ENCODE results near the gene SLC35D2. TPM values are rescaled to one million over a fixed set of nuclear protein-coding genes. Genes with fewer than 3 reads are reported as not detected.

Gene SLC35D2
- 30.3 TPM for total RNA-seq
- long read RNA-seq, transcript SLC35D2-201 (12 exons, 1,626 nt) = major isoform, 25 of 43 reads
- long read RNA-seq, partial matches to known transcripts = 2 of 43 reads
- long read RNA-seq, other reads (novel, unspliced or antisense) = 14 of 43 reads

GRCh38 chr9:96383165-96383942, at the start of gene SLC35D2:
Gene SLC35D2, minus strand, starts transcription at chr9:96383711. Its CDS starts 77 bp downstream, at chr9:96383634.
- no peaks in the 10 kb centered on the region for H3K36me3 ChIP-seq
- no peaks in the 10 kb centered on the region for H3K27me3 ChIP-seq
- H3K27ac ChIP-seq = peak within 1 kb of the TSS; percentile 76
- TF ChIP-seq CTCF (IDR thresholded peaks at IDR 0.05) = no peak
- peaks cover 10% of the 10 kb centered on the region for H3K4me1 ChIP-seq
- DNase-seq = peak; percentile 87
- peak within 1 kb of the TSS; percentile 77 for H3K4me3 ChIP-seq
- H3K9me3 ChIP-seq = no peaks in the 10 kb centered on the region
- intact Hi-C loops (cut with DNase I) = no loop called here
- peak; percentile 97 for ATAC-seq

GRCh38 chr9:96430377-96430776, 46.9 kb upstream of the SLC35D2 start:
- no peak overlapping the region for H3K4me3 ChIP-seq
- no peaks in the 10 kb centered on the region for H3K27me3 ChIP-seq
- intact Hi-C loops (cut with DNase I) = no loop called here
- ATAC-seq (no peak), DNase-seq (no peak)
- no peaks in the 10 kb centered on the region for H3K9me3 ChIP-seq
- TF ChIP-seq CTCF (IDR thresholded peaks at IDR 0.05) = no peak
- H3K4me1 ChIP-seq = no peaks in the 10 kb centered on the region
- H3K36me3 ChIP-seq = no peaks in the 10 kb centered on the region
- H3K27ac ChIP-seq = no peak overlapping the region

GRCh38 chr9:96429732-96430131, 46.2 kb upstream of the SLC35D2 start:
- TF ChIP-seq CTCF (IDR thresholded peaks at IDR 0.05) = no peak
- intact Hi-C loops (cut with DNase I) = no loop called here
- ATAC-seq (no peak), DNase-seq (no peak)
- Histone ChIP-seq H3K27ac (no peak overlapping the region), H3K9me3 (no peaks in the 10 kb centered on the region), H3K27me3 (no peaks in the 10 kb centered on the region), H3K4me1 (no peaks in the 10 kb centered on the region), H3K36me3 (no peaks in the 10 kb centered on the region), H3K4me3 (no peak overlapping the region)

DNA sequence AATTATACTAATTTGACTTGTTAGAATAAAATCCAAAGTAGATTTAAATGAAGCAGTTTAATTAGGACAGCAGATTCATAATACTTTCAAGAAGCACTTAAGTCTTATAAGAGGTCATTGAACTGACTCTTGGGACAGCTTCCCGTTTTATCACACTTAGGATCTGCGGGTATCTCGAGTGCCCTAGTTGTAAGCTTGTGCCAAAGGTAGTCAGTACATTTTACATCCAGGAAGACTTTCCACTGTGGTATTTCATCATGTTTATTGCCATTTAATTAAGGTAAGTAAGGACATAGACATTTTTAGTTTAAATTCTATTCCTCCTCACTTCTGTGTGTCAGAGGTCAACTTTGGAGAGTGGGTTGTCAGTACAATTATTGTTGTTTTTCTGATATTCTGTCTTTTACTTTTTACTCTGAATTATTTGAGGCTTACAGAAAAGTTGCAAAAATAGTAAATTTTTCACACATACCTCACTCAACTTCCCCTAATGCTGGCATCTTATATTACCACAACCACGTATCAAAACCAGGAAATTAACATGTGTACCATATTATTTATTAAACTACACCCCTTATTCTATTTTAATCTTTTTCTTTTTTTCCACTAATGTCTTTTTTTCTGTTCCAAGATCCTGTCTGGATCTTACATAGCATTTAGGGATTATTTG, 42.1 kb upstream of the SLC35D2 start:
- DNase-seq = no peak
- intact Hi-C loops (cut with DNase I) = no loop called here
- no peak overlapping the region for H3K27ac ChIP-seq
- H3K27me3 ChIP-seq = no peaks in the 10 kb centered on the region
- no peaks in the 10 kb centered on the region for H3K9me3 ChIP-seq
- H3K4me1 ChIP-seq = peaks cover 6% of the 10 kb centered on the region
- peak; percentile 64 for ATAC-seq
- H3K4me3 ChIP-seq = no peak overlapping the region
- no peaks in the 10 kb centered on the region for H3K36me3 ChIP-seq
- TF ChIP-seq CTCF (IDR thresholded peaks at IDR 0.05) = no peak

DNA sequence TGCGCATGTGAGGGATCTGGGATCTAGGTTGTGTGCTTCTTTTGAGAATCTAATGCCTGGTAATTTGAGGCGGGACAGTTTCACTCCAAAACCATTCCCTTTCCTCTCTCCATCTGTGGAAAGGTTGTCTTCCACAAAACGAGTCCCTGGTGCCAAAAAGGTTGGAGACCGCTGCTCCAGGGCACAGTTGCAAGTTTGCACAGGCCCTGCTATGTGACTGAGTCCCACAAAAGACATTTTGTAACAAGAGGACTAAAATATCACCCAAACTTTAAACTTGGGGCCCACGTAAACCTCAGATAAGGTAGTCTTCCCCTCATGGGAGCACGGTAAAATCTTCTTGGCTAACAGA, 40.5 kb upstream of the SLC35D2 start:
- intact Hi-C loops (cut with DNase I) = no loop called here
- no peaks in the 10 kb centered on the region for H3K9me3 ChIP-seq
- H3K4me3 ChIP-seq = no peak overlapping the region
- no peaks in the 10 kb centered on the region for H3K36me3 ChIP-seq
- ATAC-seq (no peak), DNase-seq (no peak)
- no peaks in the 10 kb centered on the region for H3K27me3 ChIP-seq
- TF ChIP-seq CTCF (IDR thresholded peaks at IDR 0.05) = no peak
- H3K4me1 ChIP-seq = peaks cover 19% of the 10 kb centered on the region
- no peak overlapping the region for H3K27ac ChIP-seq
